GM18498 (cell line): ENCODE results near the gene ZNF512B.
"Not testable (repeated sequence)": the region's sequence is repeated elsewhere in the genome, so short reads cannot be mapped to it uniquely, and the experiment has no call there.

ENCODE experiments used
- ATAC-seq: cut with Tn5 transposase; IDR thresholded peaks from one replicate; pipeline ENCODE4 v1.9.1; 2021; ENCODE audit warnings: mild to moderate bottlenecking, moderate library complexity; ENCODE audit not compliant: unreplicated experiment

Gene ZNF512B

GRCh38 chr20:63963784-63964301, 5.9 kb downstream of the ZNF512B start:
- ATAC-seq = no peak

- no peak for ATAC-seq
Measured at GRCh38 chr20:63963348-63963741, 6.4 kb downstream of the ZNF512B start.

- ATAC-seq = no peak
Measured at GRCh38 chr20:63962426-63963347, 7.0 kb downstream of the ZNF512B start.

- no peak for ATAC-seq
Measured at GRCh38 chr20:63961664-63962425, 7.9 kb downstream of the ZNF512B start.

- not testable (repeated sequence) for ATAC-seq
Measured at GRCh38 chr20:63960654-63961621, 8.8 kb downstream of the ZNF512B start.

- no peak for ATAC-seq
Measured at GRCh38 chr20:63959699-63960075, 10.0 kb downstream of the ZNF512B start.

GRCh38 chr20:63958964-63959698, 10.6 kb downstream of the ZNF512B start:
- no peak for ATAC-seq

GRCh38 chr20:63958471-63958870, 11.3 kb downstream of the ZNF512B start:
- ATAC-seq = no peak

- no peak for ATAC-seq
Measured at GRCh38 chr20:63957690-63958441, 11.9 kb downstream of the ZNF512B start.

GRCh38 chr20:63957004-63957689, 12.6 kb downstream of the ZNF512B start:
- ATAC-seq = peak; percentile 23

GRCh38 chr20:63956664-63957003, 13.1 kb downstream of the ZNF512B start:
- ATAC-seq = peak; percentile 8

GRCh38 chr20:63955827-63956663, 13.7 kb downstream of the ZNF512B start, which contains the start of gene UCKL1:
TSS of gene UCKL1 (minus strand) at chr20:63956416. CDS start at chr20:63956372, 44 bp downstream.
- ATAC-seq = peak; percentile 70

- ATAC-seq = peak; percentile 21
Measured at GRCh38 chr20:63955281-63955826, 14.4 kb downstream of the ZNF512B start.

GRCh38 chr20:63953764-63954429, 15.8 kb downstream of the ZNF512B start:
- no peak for ATAC-seq

- ATAC-seq = no peak
Measured at GRCh38 chr20:63952769-63953168, 17.0 kb downstream of the ZNF512B start.

- ATAC-seq = no peak
Measured at GRCh38 chr20:63952210-63952535, 17.6 kb downstream of the ZNF512B start.
